PC-9 (cell line): ENCODE measurements around the gene RPTOR.

ENCODE experiments used
- EZH2 ChIP-seq: fragments of 200-600 bp; sonication (generic); IDR thresholded peaks from 2 replicates; pipeline ENCODE4 v1.8.0; 2017; ENCODE audit warnings: antibody characterized with exemption, low read depth
- TF ChIP-seq, protein P1 (sequence below): fragments of 200-600 bp; sonication (generic); conservative IDR thresholded peaks from 2 replicates; pipeline ENCODE4 v1.6.1; 2017; ENCODE audit warnings: mixed run types, antibody characterized with exemption, mild to moderate bottlenecking, moderate library complexity

DNA sequence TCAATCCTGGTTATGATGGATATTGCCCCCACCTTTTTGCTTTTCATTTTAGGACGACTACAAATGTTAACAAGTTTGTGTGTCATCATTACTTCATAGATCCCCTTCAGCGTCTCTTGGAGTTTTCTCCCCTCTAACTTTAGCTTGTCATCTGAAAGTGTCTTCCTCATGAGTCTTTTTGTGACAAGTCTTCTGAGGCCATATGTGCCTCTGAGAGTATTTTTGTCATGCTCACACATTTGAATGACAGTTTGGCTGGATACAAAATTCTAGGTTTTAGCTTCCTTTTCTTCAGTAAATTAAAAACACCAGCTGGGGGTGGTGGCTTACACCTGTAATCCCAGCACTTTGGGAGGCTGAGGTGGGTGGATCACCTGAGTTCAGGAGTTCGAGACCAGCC lies 243.2 kb downstream of the RPTOR start:
- TF ChIP-seq, protein P1, sequence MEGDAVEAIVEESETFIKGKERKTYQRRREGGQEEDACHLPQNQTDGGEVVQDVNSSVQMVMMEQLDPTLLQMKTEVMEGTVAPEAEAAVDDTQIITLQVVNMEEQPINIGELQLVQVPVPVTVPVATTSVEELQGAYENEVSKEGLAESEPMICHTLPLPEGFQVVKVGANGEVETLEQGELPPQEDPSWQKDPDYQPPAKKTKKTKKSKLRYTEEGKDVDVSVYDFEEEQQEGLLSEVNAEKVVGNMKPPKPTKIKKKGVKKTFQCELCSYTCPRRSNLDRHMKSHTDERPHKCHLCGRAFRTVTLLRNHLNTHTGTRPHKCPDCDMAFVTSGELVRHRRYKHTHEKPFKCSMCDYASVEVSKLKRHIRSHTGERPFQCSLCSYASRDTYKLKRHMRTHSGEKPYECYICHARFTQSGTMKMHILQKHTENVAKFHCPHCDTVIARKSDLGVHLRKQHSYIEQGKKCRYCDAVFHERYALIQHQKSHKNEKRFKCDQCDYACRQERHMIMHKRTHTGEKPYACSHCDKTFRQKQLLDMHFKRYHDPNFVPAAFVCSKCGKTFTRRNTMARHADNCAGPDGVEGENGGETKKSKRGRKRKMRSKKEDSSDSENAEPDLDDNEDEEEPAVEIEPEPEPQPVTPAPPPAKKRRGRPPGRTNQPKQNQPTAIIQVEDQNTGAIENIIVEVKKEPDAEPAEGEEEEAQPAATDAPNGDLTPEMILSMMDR: no peak
- no peak for TF ChIP-seq EZH2
